Activated CD4-positive, alpha-beta T cell treated with anti-CD3 and anti-CD28 coated beads, Interleukin-2, Interleukin-6, amounts not matched to agents 100 ng/mL and 50 ng/mL, durations not matched to agents 16 hours and 8 hours (primary cell): ENCODE results near the gene C11orf24.

ENCODE experiments used
- DNase-seq: peaks from one replicate; pipeline ENCODE4 v3.0.0-alpha.2; 2020

Gene C11orf24

DNA sequence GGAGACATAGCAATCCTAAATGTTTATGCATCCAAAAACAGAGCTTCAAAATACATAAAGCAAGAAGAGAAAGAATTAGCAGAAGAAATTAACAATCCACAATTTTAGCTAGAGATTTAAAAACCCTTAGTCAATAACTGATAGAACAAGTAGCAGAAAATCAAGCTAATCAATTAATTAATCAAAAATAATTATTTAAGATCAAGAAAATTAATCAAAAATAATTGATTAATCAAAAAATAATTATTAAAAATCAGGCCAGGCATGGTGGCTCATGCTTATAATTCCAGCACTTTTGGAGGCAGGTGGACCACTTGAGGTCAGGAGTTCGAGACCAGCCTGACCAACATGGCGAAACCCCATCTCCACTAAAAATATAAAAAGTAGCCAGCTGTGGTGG lies 29.2 kb downstream of the C11orf24 start:
- no peak for DNase-seq

DNA sequence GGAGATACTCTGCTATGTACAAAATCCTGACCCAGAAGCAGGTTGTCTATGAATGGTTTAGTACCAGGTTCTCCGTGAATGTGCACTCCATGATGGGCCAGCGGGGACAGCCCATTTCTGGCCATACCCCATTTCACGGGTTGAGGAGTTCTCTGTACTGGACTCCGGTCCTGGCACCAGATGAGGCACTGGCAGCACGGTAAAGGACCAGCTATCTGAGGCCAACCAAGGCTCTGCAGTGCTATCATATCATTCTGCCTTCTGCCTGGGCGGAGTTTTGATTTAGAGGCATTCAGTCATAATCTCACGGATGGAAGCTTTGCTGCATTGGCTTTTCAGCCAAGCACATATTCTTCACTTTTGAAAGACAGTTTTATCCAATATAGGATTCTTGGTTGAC lies 40.2 kb downstream of the C11orf24 start:
- DNase-seq: no peak

- DNase-seq: no peak
Observed at GRCh38 chr11:68229601-68230000, 42.2 kb downstream of the C11orf24 start.

DNA sequence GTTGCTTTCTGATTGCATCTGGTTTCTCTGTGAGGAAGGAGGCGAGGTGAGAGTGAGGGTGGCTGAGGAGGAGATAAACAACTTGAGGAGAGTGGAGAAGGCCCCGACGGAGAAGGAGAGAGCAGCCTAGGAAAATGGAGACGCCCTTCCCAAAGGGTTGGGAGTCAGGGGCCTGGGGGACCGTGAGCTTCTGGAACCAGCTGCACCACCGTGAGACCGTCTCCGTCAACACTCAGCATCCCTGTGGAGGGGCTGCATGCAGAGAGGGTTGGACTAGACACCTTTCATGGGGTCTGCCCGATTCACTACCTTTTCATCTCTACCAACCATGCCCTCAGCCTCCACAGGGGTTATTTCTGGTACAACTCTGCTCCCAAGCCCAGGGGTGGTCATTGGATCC lies 45.4 kb downstream of the C11orf24 start:
- DNase-seq: no peak

DNA sequence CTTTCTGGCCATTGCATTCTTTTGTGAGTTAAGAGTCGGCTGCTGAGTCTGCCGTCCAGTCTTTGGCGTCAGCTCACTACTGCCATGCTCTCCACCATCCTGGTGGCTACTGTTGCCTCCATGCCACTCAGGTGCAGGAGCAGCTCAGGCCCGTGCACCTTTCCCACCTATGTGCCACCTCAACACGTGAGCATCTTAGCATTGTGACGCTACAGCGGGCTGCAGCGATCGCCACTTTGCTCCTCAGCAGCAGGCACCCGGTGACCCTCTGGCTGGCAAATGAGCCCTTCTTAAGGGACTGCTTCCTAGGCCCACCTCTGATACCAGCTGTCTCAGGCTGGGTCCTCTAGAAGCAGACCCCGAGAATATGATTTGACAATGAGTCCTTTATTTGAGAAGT lies 47.2 kb downstream of the C11orf24 start:
- DNase-seq: no peak

GRCh38 chr11:68223275-68223674 lies 48.5 kb downstream of the C11orf24 start:
- DNase-seq: no peak

- no peak for DNase-seq
Observed at GRCh38 chr11:68221406-68221805, 50.4 kb downstream of the C11orf24 start.

DNA sequence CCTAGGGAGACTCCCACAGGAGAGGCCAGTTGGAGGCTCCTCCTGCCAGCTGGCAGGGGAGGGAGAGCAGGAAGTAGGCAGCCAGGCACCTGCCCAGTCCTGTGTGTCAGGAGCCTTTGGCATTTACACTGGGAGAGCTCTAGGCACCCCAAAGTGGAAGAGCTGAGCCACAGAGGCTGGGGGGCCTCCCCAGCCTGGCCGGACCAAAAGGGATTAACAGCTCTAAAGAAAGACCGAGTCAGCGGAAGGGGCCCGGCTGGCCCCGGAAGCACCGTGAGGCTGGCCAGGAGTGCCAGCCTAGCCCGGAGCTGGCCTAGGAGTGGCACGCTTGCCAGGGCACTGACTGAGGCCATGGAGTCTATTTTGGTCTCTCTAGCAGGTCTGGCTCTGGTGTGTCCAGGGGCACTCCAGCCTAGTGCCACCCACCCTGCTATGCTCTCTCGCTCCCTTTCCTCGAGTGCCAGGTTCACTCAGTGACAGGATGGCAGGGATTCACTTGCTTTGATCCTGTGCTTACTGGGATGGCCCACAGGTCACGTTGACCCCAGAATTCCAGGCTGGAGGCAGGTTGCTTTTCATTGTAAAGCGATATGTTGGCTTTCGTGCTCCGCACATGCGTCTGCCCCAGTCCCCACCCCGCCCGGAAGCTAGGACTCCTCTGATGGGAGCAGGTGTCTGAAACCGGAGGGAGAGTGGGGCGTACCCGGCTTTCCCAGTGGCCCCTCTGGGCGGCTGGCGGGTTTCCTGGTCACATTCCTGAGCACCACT lies 55.4 kb downstream of the C11orf24 start:
- DNase-seq: no peak

GRCh38 chr11:68215524-68216170 lies 56.1 kb downstream of the C11orf24 start:
- no peak for DNase-seq

DNA sequence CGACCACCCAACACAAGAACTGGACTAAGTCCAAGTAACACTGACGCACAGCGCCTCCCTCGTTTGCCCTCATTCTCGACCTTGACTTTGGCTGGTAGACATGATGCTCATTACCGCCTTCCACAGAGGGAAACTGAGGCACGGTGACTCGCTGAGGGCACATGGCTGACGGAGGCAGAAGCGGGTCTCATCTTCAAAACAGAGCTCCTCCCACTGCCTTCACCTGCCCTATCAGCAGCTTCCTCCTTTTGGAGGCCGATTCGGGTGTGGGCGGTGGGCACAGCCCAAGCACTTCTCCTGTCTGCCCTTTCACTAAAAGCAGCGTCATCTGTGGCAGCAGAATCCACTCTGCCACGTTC lies 56.7 kb downstream of the C11orf24 start:
- no peak for DNase-seq

- DNase-seq: peak; percentile 11
Observed at GRCh38 chr11:68214173-68215086, 57.3 kb downstream of the C11orf24 start.

GRCh38 chr11:68213555-68214172 lies 58.1 kb downstream of the C11orf24 start:
- DNase-seq: peak; percentile 78

- DNase-seq: peak; percentile 47
Observed at GRCh38 chr11:68213135-68213515, 58.6 kb downstream of the C11orf24 start, which contains the start of gene KMT5B. Gene KMT5B, minus strand, starts transcription at chr11:68213296. Its CDS starts 23,220 bp downstream, at chr11:68190076.

GRCh38 chr11:68212421-68213134 lies 59.2 kb downstream of the C11orf24 start:
- DNase-seq: peak; percentile 67

DNA sequence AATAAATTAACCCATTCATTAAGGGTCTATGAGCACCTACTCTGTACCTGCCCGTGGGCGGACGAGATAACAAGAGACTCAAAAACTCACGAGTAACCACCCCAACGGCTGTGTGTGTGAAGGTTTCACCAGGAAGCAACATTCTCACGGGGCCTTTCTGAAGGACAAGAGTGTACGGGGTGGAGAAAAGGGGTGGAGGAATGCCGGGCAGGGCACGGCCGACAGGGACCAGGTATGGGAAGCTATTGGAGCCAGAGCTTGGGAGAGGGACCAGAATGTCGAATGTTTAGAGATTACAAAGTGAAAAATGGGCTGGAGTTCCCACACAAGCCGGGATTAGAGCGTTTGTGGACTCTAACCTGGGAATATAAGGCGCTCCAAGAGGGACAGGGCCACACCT lies 60.2 kb downstream of the C11orf24 start:
- no peak for DNase-seq
